ENCODE data around the gene MYO16. TPM values are rescaled to one million over a fixed set of nuclear protein-coding genes. Genes with fewer than 3 reads are reported as not detected.

The MYO16 gene
- total and polyA plus RNA-seq, 2 experiments from 2014 or later = 0.13 to 0.23 TPM

GRCh38 chr13:109126178-109126577, 496.8 kb downstream of the MYO16 start:
- WGBS (ENCODE audit: low lambda C conversion rate, missing lambda C conversion rate) = 93% methylated on average over 5 of the region's 5 CpGs
- H3K4me3 ChIP-seq = no peak overlapping the region

GRCh38 chr13:109126891-109127641, 497.7 kb downstream of the MYO16 start:
- DNase-seq (ENCODE audit: low spot score) = no peak
- Histone ChIP-seq H3K27me3 (no peaks in the 10 kb centered on the region), H3K79me2 (no peaks in the 10 kb centered on the region), H3K4me3 (no peak overlapping the region), H3K4me2 (no peak overlapping the region), H3K4me1 (ENCODE audit: insufficient read depth) (no peaks in the 10 kb centered on the region), H2AFZ (no peak overlapping the region), H3K9me3 (ENCODE audit: low read depth) (no peaks in the 10 kb centered on the region), H3K36me3 (replicated peaks; ENCODE audit: insufficient read depth, low read depth) (no peaks in the 10 kb centered on the region), H3K9me2 (replicated peaks; ENCODE audit: insufficient read depth) (no peaks in the 10 kb centered on the region), H3K27ac (no peak overlapping the region), H4K20me1 (ENCODE audit: insufficient read depth, poor library complexity, severe bottlenecking) (no peaks in the 10 kb centered on the region)
- TF ChIP-seq EZH2phosphoT487 (IDR thresholded peaks at IDR 0.05; ENCODE audit: low read depth, severe bottlenecking, unreplicated experiment) (no peak), CTCF (IDR thresholded peaks at IDR 0.05; ENCODE audit: poor library complexity) (no peak), EZH2 (IDR thresholded peaks at IDR 0.05; ENCODE audit: borderline replicate concordance) (no peak)
- WGBS (ENCODE audit: low lambda C conversion rate, missing lambda C conversion rate) = 96% methylated on average over 34 of the region's 34 CpGs

More at GRCh38 chr13:109126178-109126577, 496.8 kb downstream of the MYO16 start:
- H3K9me3 ChIP-seq (ENCODE audit: low read depth) = no peaks in the 10 kb centered on the region
- no peaks in the 10 kb centered on the region for H3K79me2 ChIP-seq
- TF ChIP-seq CTCF (IDR thresholded peaks at IDR 0.05; ENCODE audit: poor library complexity) (no peak), EZH2phosphoT487 (IDR thresholded peaks at IDR 0.05; ENCODE audit: low read depth, severe bottlenecking, unreplicated experiment) (no peak), EZH2 (IDR thresholded peaks at IDR 0.05; ENCODE audit: borderline replicate concordance) (no peak)
- no peaks in the 10 kb centered on the region for H3K36me3 ChIP-seq (replicated peaks; ENCODE audit: insufficient read depth, low read depth)
- H3K4me1 ChIP-seq (ENCODE audit: insufficient read depth) = no peaks in the 10 kb centered on the region
- no peak overlapping the region for H3K4me2 ChIP-seq
- no peak overlapping the region for H2AFZ ChIP-seq
- no peak overlapping the region for H3K27ac ChIP-seq
- no peaks in the 10 kb centered on the region for H3K9me2 ChIP-seq (replicated peaks; ENCODE audit: insufficient read depth)
- DNase-seq (ENCODE audit: low spot score) = no peak
- H3K27me3 ChIP-seq = no peaks in the 10 kb centered on the region
- no peaks in the 10 kb centered on the region for H4K20me1 ChIP-seq (ENCODE audit: insufficient read depth, poor library complexity, severe bottlenecking)

- H2AFZ ChIP-seq = no peak overlapping the region
- H3K9me3 ChIP-seq (ENCODE audit: low read depth) = no peaks in the 10 kb centered on the region
- H3K4me3 ChIP-seq = no peak overlapping the region
- no peaks in the 10 kb centered on the region for H3K4me1 ChIP-seq (ENCODE audit: insufficient read depth)
- H3K4me2 ChIP-seq = no peak overlapping the region
- H4K20me1 ChIP-seq (ENCODE audit: insufficient read depth, poor library complexity, severe bottlenecking) = no peaks in the 10 kb centered on the region
- no peaks in the 10 kb centered on the region for H3K79me2 ChIP-seq
- no peak for DNase-seq (ENCODE audit: low spot score)
- 94% methylated on average over 6 of the region's 6 CpGs for WGBS (ENCODE audit: low lambda C conversion rate, missing lambda C conversion rate)
- no peaks in the 10 kb centered on the region for H3K36me3 ChIP-seq (replicated peaks; ENCODE audit: insufficient read depth, low read depth)
- no peak for TF ChIP-seq EZH2 (IDR thresholded peaks at IDR 0.05; ENCODE audit: borderline replicate concordance)
- no peak overlapping the region for H3K27ac ChIP-seq
- no peaks in the 10 kb centered on the region for H3K27me3 ChIP-seq
- no peaks in the 10 kb centered on the region for H3K9me2 ChIP-seq (replicated peaks; ENCODE audit: insufficient read depth)
Measured at GRCh38 chr13:109128121-109128520, 498.7 kb downstream of the MYO16 start.

- no peaks in the 10 kb centered on the region for H3K9me3 ChIP-seq (ENCODE audit: low read depth)
Measured at GRCh38 chr13:109130093-109130835, 500.9 kb downstream of the MYO16 start.

More at GRCh38 chr13:109130093-109130835, 500.9 kb downstream of the MYO16 start:
- no peaks in the 10 kb centered on the region for H3K79me2 ChIP-seq
- no peak overlapping the region for H3K4me3 ChIP-seq
- no peaks in the 10 kb centered on the region for H4K20me1 ChIP-seq (ENCODE audit: insufficient read depth, poor library complexity, severe bottlenecking)
- H3K4me2 ChIP-seq = no peak overlapping the region
- H3K27ac ChIP-seq = no peak overlapping the region
- no peak for DNase-seq (ENCODE audit: low spot score)
- no peak for TF ChIP-seq EZH2phosphoT487 (IDR thresholded peaks at IDR 0.05; ENCODE audit: low read depth, severe bottlenecking, unreplicated experiment)
- no peak for TF ChIP-seq CTCF (IDR thresholded peaks at IDR 0.05; ENCODE audit: poor library complexity)
- TF ChIP-seq EZH2 (IDR thresholded peaks at IDR 0.05; ENCODE audit: borderline replicate concordance) = no peak
- H3K9me2 ChIP-seq (replicated peaks; ENCODE audit: insufficient read depth) = no peaks in the 10 kb centered on the region
- no peaks in the 10 kb centered on the region for H3K27me3 ChIP-seq
- H2AFZ ChIP-seq = no peak overlapping the region
- no peaks in the 10 kb centered on the region for H3K36me3 ChIP-seq (replicated peaks; ENCODE audit: insufficient read depth, low read depth)
- 76% methylated on average over 6 of the region's 6 CpGs for WGBS (ENCODE audit: low lambda C conversion rate, missing lambda C conversion rate)
- no peaks in the 10 kb centered on the region for H3K4me1 ChIP-seq (ENCODE audit: insufficient read depth)

Data from hepatocyte (in vitro differentiated cells).